B cell (primary cell): Measurements from ENCODE around the gene CLP1. TPM values are rescaled to one million over a fixed set of nuclear protein-coding genes. Genes with fewer than 3 reads are reported as not detected.

Experiments used
- ATAC-seq: fragments of 200-7000 bp; cut with Tn5 transposase; one replicate; pipeline ENCODE4 v1.10.0; 2021; ENCODE audit warnings: low read depth, mild to moderate bottlenecking, moderate number of reproducible peaks, moderate library complexity
- CTCF ChIA-PET: fragments of 350-600 bp; sonication (Branson Sonifier 250); formaldehyde crosslinking; loops from one replicate; lab custom pipeline; 2021; ENCODE audit warnings: antibody characterized with exemption, inconsistent platforms; lab: Charles Lee
- POLR2A ChIA-PET: fragments of 350-600 bp; sonication (Branson Sonifier 250); formaldehyde crosslinking; loops from one replicate; lab custom pipeline; 2021; ENCODE audit warnings: antibody characterized with exemption; lab: Charles Lee
- DNase-seq: peaks from one replicate; pipeline ENCODE4 v3.0.0; 2013
- H2AFZ ChIP-seq: 2 replicates; pipeline ENCODE4 v1.6.1; 2012; ENCODE audit warnings: mild to moderate bottlenecking, low read depth, low read length; ENCODE audit not compliant: insufficient read depth, poor library complexity, severe bottlenecking
- H3K27ac ChIP-seq, 2 donors: 1 replicate in 1 of 2; 2 replicates in 1 of 2; pipeline ENCODE4 v1.5.1; 2012 to 2013; ENCODE audit warnings: low read length in 2 of 2, mild to moderate bottlenecking in 2 of 2, moderate library complexity in 1 of 2
- H3K27me3 ChIP-seq, 4 experiments: fragments of 200-600 bp in 1 of 4; sonication (generic) in 1 of 4; replicated peaks in 1 of 4; 1 replicate in 2 of 4; 2 replicates in 2 of 4; pipeline versions ENCODE4 v1.6.1 to v1.7.0; 2013 to 2016; ENCODE audit warnings: low read length in 3 of 4, mild to moderate bottlenecking in 2 of 4, mixed read lengths in 1 of 4, moderate library complexity in 1 of 4; ENCODE audit not compliant: insufficient read depth in 4 of 4, control insufficient read depth in 3 of 4; ENCODE audit errors: control extremely low read depth in 1 of 4
- H3K36me3 ChIP-seq, 2 experiments: replicated peaks in 1 of 2; 1 replicate in 1 of 2; 2 replicates in 1 of 2; pipeline versions ENCODE4 v1.6.1 to v1.7.1; 2013; ENCODE audit warnings: low read length in 1 of 2; ENCODE audit not compliant: insufficient read depth in 2 of 2, control insufficient read depth in 1 of 2; ENCODE audit errors: control extremely low read depth in 1 of 2, extremely low read depth in 1 of 2
- H3K4me1 ChIP-seq, 2 donors: fragments of 200-600 bp in 1 of 2; sonication (generic) in 1 of 2; 1 replicate in 1 of 2; 2 replicates in 1 of 2; pipeline versions ENCODE4 v1.5.1 to v1.6.1; 2013 to 2017; ENCODE audit warnings: low read length in 2 of 2; ENCODE audit not compliant: control insufficient read depth in 2 of 2, insufficient read depth in 2 of 2
- H3K4me2 ChIP-seq: replicated peaks from 2 replicates; pipeline ENCODE3; 2012; ENCODE audit warnings: mild to moderate bottlenecking, low read depth, low read length; ENCODE audit not compliant: poor library complexity, severe bottlenecking
- H3K4me3 ChIP-seq, 5 experiments: fragments of 200-600 bp in 1 of 5; sonication (generic) in 1 of 5; 1 replicate in 3 of 5; 2 replicates in 2 of 5; pipeline versions ENCODE4 v1.5.1 to v1.7.0; 2011 to 2016; ENCODE audit warnings: low read length in 4 of 5, mild to moderate bottlenecking in 4 of 5, low read depth in 2 of 5, control low read depth in 1 of 5, moderate library complexity in 1 of 5; ENCODE audit not compliant: insufficient read depth in 1 of 5; ENCODE audit errors: control extremely low read depth in 1 of 5, extremely low read depth in 1 of 5
- H3K79me2 ChIP-seq: fragments of 200-600 bp; sonication (generic); one replicate; pipeline ENCODE4 v1.6.0; 2016; ENCODE audit warnings: low read length; ENCODE audit not compliant: control insufficient read depth, insufficient read depth
- H3K9ac ChIP-seq: fragments of 200-600 bp; sonication (generic); 2 replicates; pipeline ENCODE4 v1.6.1; 2017; ENCODE audit warnings: mild to moderate bottlenecking, low read length, moderate library complexity
- H3K9me3 ChIP-seq, 3 donors: one replicate each; pipeline versions ENCODE4 v1.6.1 to v1.7.1; 2013; ENCODE audit warnings: low read length in 2 of 3; ENCODE audit not compliant: control insufficient read depth in 2 of 3, insufficient read depth in 1 of 3; ENCODE audit errors: control extremely low read depth in 1 of 3
- H4K20me1 ChIP-seq: 2 replicates; pipeline ENCODE4 v1.6.0; 2012; ENCODE audit warnings: mild to moderate bottlenecking, low read length; ENCODE audit not compliant: insufficient read depth, control insufficient read depth, poor library complexity, severe bottlenecking
- H3K27ac Mint-ChIP-seq: one replicate; pipeline ENCODE4 v1.8.0; 2021; ENCODE audit warnings: mixed read lengths
- H3K27me3 Mint-ChIP-seq: one replicate; pipeline ENCODE4 v1.8.0; 2021; ENCODE audit warnings: mixed read lengths
- H3K4me1 Mint-ChIP-seq: one replicate; pipeline ENCODE4 v1.8.0; 2021; ENCODE audit warnings: mixed read lengths
- H3K4me3 Mint-ChIP-seq: one replicate; pipeline ENCODE4 v1.8.0; 2021; ENCODE audit warnings: mixed read lengths
- H3K9me3 Mint-ChIP-seq: one replicate; pipeline ENCODE4 v1.8.0; 2022; ENCODE audit warnings: mixed read lengths; ENCODE audit not compliant: insufficient read depth
- EZH2 ChIP-seq: IDR thresholded peaks from 2 replicates; pipeline ENCODE4 v1.6.1; 2012; ENCODE audit warnings: borderline replicate concordance, low read depth, mild to moderate bottlenecking, moderate library complexity, low read length; ENCODE audit not compliant: insufficient read depth, poor library complexity, severe bottlenecking
- WGBS: methylation state at CpG from one replicate; pipeline ENCODE4 v1.1.5; 2013; ENCODE audit warnings: missing lambda C conversion rate; ENCODE audit not compliant: insufficient coverage; 5-methylcytosine and 5-hydroxymethylcytosine counted together
- intact Hi-C: fragments of 100-400 bp; cut with micrococcal nuclease; formaldehyde crosslinking; loops from one replicate; pipeline ENCODE4 v1.10.0; 2022
- polyA plus RNA-seq: library from polyadenylated mRNA; depleted of rRNA; stranded (reverse); fragments of >200 nt; gene quantifications from 2 replicates; pipeline ENCODE4 v1.2.3, GENCODE V29; 2012
- total RNA-seq, 2 donors: library from RNA; stranded (reverse); fragments of 120-200 nt in 1 of 2; gene quantifications; 1 replicate in 1 of 2; 2 replicates in 1 of 2; pipeline versions ENCODE4 v1.2.3 to v1.2.4, GENCODE V29; 2013 to 2022
- TF ChIP-seq, protein P1 (sequence below): fragments of 200-600 bp; IDR thresholded peaks from one replicate; pipeline ENCODE4 v1.8.0; 2022; ENCODE audit warnings: antibody characterized with exemption, mild to moderate bottlenecking

CLP1 gene
- total and polyA plus RNA-seq, 2 donors (not counting 1 experiment from before 2014, with no cell fraction given), result 6.0 to 15.5 TPM

DNA sequence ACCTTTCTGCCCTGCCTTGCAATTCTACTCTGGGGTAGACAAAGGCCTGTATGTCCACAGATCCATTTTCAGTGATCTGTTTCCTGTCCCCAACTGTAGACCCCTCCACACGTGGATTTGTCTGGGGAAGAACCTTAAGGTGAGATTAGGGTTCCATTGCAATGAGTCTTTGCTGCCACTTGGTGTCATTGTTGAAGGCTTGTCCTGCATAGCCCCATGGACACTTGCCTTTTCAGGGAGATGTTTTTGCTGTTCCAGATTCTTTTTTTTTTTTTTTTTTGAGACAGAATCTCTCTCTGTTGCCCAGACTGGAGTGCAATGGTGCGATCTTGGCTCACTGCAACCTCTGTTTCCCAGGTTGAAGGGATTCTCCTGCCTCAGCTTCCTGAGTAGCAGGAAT is 38.2 kb upstream of the CLP1 start:
- 100% methylated on average over 1 of the region's 2 CpGs for WGBS
- CTCF ChIA-PET, result interaction anchor here (1.0 kb wide), 1 partner anchor 25 kb away, joined by 3 read pairs; no protein-coding TSS in a partner anchor
- ATAC-seq, result no peak
- POLR2A ChIA-PET, result no interaction called here
- Histone ChIP-seq H3K4me3 (no peak overlapping the region), H3K9me3 (peaks cover 0 to 15% (median 10%) of the 10 kb centered on the region in 3 donors), H3K4me1 (no peaks in the 10 kb centered on the region), H4K20me1 (no peaks in the 10 kb centered on the region), H3K27ac (no peak overlapping the region), H3K9ac (no peak overlapping the region), H3K79me2 (no peaks in the 10 kb centered on the region), H3K27me3 (no peaks in the 10 kb centered on the region), H3K36me3 (no peaks in the 10 kb centered on the region), H3K4me2 (no peak overlapping the region), H2AFZ (no peak overlapping the region)
- Mint-ChIP-seq H3K4me1 (no peaks in the 10 kb centered on the region), H3K27me3 (peaks cover 20% of the 10 kb centered on the region), H3K9me3 (peaks cover 2% of the 10 kb centered on the region), H3K27ac (no peak overlapping the region), H3K4me3 (no peak overlapping the region)
- no peak for DNase-seq
- intact Hi-C loops, result no loop called here
- TF ChIP-seq EZH2, result no peak
- TF ChIP-seq, protein P1, sequence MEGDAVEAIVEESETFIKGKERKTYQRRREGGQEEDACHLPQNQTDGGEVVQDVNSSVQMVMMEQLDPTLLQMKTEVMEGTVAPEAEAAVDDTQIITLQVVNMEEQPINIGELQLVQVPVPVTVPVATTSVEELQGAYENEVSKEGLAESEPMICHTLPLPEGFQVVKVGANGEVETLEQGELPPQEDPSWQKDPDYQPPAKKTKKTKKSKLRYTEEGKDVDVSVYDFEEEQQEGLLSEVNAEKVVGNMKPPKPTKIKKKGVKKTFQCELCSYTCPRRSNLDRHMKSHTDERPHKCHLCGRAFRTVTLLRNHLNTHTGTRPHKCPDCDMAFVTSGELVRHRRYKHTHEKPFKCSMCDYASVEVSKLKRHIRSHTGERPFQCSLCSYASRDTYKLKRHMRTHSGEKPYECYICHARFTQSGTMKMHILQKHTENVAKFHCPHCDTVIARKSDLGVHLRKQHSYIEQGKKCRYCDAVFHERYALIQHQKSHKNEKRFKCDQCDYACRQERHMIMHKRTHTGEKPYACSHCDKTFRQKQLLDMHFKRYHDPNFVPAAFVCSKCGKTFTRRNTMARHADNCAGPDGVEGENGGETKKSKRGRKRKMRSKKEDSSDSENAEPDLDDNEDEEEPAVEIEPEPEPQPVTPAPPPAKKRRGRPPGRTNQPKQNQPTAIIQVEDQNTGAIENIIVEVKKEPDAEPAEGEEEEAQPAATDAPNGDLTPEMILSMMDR, result no peak

DNA sequence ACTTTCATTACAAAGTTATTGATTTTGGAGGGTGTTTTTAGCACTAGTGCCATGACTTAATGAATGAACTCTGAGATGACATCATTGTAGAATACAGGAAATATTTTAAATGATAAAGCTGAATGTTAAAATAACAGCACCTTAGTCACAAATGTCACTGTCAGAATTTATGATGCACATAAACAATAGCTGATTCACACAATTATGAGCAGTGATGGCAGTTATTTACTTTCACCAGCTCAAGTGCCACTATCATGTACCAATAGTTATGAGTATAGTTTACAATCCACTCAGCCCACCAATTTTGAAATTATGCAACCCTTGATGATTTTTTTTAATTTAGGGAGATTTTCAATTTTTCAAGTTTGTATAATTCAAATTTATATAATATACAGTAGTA is 37.1 kb upstream of the CLP1 start:
- Histone ChIP-seq H3K4me3 (no peak overlapping the region), H4K20me1 (no peaks in the 10 kb centered on the region), H3K36me3 (no peaks in the 10 kb centered on the region), H3K79me2 (no peaks in the 10 kb centered on the region), H3K27me3 (no peaks in the 10 kb centered on the region), H3K9ac (no peak overlapping the region), H3K9me3 (peaks cover 0 to 15% (median 10%) of the 10 kb centered on the region in 3 donors), H2AFZ (no peak overlapping the region), H3K4me1 (no peaks in the 10 kb centered on the region), H3K27ac (no peak overlapping the region), H3K4me2 (no peak overlapping the region)
- Mint-ChIP-seq H3K27me3 (peaks cover 24% of the 10 kb centered on the region), H3K4me3 (no peak overlapping the region), H3K9me3 (peaks cover 2% of the 10 kb centered on the region), H3K27ac (no peak overlapping the region), H3K4me1 (no peaks in the 10 kb centered on the region)
- TF ChIP-seq, protein P1, result no peak
- no peak for TF ChIP-seq EZH2
- ChIA-PET POLR2A (no interaction called here), CTCF (interaction anchor here (0.7 to 1.9 kb wide), 2 partner anchors 21 to 162 kb away, joined by 4 to 6 read pairs; no protein-coding TSS in a partner anchor)
- no peak for DNase-seq
- intact Hi-C loops, result no loop called here
- ATAC-seq, result no peak
